ENCODE measurements around the gene MFGE8.

DNA sequence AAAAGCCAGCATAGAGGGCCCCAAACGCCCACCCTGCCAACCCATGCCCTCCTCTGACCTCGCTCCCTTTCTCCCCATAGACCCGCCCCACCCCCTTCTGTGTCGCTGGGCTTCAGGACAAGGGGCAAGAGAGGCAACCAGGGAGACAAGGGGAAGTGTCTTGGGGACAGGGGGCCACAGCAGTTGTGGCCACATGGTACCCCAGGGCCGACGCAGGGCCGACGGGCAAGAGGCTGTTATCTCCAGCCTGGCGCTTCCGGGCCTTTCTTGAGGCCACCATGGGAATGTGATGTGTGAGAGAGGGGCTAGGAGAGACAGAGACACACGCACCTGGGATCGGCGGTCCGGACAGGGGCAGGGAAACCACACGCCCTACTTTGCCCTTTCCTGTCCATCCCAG lies 14.4 kb downstream of the MFGE8 start:
- TF ChIP-seq, protein P1, sequence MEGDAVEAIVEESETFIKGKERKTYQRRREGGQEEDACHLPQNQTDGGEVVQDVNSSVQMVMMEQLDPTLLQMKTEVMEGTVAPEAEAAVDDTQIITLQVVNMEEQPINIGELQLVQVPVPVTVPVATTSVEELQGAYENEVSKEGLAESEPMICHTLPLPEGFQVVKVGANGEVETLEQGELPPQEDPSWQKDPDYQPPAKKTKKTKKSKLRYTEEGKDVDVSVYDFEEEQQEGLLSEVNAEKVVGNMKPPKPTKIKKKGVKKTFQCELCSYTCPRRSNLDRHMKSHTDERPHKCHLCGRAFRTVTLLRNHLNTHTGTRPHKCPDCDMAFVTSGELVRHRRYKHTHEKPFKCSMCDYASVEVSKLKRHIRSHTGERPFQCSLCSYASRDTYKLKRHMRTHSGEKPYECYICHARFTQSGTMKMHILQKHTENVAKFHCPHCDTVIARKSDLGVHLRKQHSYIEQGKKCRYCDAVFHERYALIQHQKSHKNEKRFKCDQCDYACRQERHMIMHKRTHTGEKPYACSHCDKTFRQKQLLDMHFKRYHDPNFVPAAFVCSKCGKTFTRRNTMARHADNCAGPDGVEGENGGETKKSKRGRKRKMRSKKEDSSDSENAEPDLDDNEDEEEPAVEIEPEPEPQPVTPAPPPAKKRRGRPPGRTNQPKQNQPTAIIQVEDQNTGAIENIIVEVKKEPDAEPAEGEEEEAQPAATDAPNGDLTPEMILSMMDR (IDR thresholded peaks at IDR 0.05) = no peak
- no peak for TF ChIP-seq POLR2AphosphoS5 (IDR thresholded peaks at IDR 0.05)
